D721Med (cell line): Measurements from ENCODE around the gene SPRYD4.

Experiments used
- DNase-seq: peaks from one replicate; pipeline ENCODE4 v3.0.0; 2011; ENCODE audit warnings: low spot score; ENCODE audit not compliant: insufficient read length
- FAIRE-seq: peaks from 2 replicates; lab custom pipeline; 2011; peaks lifted over from hg19 to GRCh38; lab: Jason Lieb, UNC
- TF ChIP-seq, protein P1 (sequence below): IDR thresholded peaks from 2 replicates; pipeline ENCODE4 v1.5.1; 2012; ENCODE audit warnings: mild to moderate bottlenecking, control low read depth; ENCODE audit not compliant: insufficient read depth; ENCODE audit errors: missing control alignments

The SPRYD4 gene

GRCh38 chr12:56476972-56477432 lies 8.6 kb downstream of the SPRYD4 start:
- TF ChIP-seq, protein P1, sequence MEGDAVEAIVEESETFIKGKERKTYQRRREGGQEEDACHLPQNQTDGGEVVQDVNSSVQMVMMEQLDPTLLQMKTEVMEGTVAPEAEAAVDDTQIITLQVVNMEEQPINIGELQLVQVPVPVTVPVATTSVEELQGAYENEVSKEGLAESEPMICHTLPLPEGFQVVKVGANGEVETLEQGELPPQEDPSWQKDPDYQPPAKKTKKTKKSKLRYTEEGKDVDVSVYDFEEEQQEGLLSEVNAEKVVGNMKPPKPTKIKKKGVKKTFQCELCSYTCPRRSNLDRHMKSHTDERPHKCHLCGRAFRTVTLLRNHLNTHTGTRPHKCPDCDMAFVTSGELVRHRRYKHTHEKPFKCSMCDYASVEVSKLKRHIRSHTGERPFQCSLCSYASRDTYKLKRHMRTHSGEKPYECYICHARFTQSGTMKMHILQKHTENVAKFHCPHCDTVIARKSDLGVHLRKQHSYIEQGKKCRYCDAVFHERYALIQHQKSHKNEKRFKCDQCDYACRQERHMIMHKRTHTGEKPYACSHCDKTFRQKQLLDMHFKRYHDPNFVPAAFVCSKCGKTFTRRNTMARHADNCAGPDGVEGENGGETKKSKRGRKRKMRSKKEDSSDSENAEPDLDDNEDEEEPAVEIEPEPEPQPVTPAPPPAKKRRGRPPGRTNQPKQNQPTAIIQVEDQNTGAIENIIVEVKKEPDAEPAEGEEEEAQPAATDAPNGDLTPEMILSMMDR = no peak
- no peak for FAIRE-seq
- DNase-seq = no peak

DNA sequence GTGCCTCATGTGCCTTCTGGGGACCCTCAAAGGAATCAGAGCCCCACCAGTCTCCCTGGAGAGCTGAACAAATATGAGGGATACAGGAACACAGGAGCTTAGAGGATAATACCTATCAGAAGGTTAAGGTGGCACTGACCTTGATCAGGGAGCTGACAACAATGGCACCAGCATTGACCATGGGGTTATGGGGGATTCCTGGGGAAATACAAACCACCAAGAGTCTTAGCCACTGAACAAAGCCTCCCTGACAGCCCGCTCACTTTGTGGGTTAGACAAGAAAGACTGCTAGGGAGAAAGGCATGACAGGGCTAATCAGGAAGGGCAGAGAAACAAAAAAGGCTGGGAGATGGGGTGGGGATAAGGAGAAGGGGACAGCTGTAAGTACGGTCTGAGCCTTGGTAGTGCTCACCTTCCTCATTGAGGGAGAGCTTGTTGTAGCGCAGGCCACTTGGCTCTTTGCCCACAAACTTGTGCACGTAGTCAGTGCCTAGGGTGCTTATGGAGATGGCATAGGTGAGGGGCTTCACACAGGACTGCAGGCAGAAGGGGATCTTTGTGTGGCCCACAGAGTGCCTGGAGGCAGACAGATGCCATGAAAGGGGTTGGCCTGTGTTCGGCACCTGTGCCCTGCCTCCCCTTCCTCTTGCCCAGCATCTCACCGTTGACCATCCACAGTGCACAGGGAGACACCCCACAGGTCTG lies 9.3 kb downstream of the SPRYD4 start:
- DNase-seq (no peak), FAIRE-seq (no peak)
- TF ChIP-seq, protein P1 = no peak

DNA sequence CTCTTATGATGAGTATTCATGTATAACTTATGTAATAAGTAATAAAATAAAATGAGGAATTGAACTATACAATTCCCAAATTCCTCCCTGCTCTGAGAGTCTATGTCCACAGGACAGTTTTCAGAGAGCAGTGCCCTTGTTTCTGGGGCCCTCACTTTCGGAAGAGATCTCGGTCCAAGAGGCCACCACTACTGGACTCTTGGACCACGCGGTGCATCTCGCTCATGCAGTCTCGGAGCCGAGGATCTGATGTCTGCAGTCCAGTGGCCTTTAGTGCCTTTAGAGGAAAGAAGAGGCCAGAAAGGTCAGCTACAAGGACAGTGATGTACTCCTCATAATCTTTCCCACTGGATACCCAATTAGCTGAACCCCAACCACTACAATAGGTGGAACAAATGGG lies 11.2 kb downstream of the SPRYD4 start:
- TF ChIP-seq, protein P1 = no peak
- FAIRE-seq = no peak

GRCh38 chr12:56484566-56484965 lies 16.2 kb downstream of the SPRYD4 start:
- no peak for FAIRE-seq
- no peak for DNase-seq
- TF ChIP-seq, protein P1 = no peak

More for the DNA sequence above, 11.2 kb downstream of the SPRYD4 start:
- DNase-seq = no peak

DNA sequence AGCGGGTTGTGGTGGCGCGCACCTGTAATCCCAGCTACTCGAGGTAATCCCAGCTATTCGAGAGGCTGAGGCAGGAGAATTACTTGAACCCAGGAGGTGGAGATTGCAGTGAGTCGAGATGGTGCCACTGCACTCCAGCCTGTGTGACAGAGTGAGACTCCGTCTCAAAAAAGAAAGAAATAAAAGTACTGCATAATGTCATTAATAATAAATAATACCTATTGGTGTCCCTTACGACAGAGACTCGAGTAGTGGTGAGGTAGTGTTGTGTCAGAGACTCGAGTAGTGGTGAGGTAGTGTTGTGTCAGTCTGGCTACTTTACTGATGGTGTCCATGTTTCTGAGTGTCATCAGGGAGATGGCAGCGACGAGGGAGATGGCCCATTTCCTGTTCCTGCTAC lies 18.3 kb downstream of the SPRYD4 start:
- no peak for DNase-seq
- TF ChIP-seq, protein P1 = no peak
- FAIRE-seq = no peak

GRCh38 chr12:56487448-56488040 lies 19.2 kb downstream of the SPRYD4 start:
- FAIRE-seq = no peak
- no peak for DNase-seq
- TF ChIP-seq, protein P1 = no peak
